Right renal pelvis (tissue), 4 donors: ENCODE measurements around the gene KDM4B. TPM values are rescaled to one million over a fixed set of nuclear protein-coding genes. Genes with fewer than 3 reads are reported as not detected.
A peak's percentile ranks its signal among the peaks of the same experiment; 100 is the strongest.

Source experiments
- DNase-seq, 4 donors: peaks; one replicate each; pipeline ENCODE4 v3.0.0-alpha.2; 2013; ENCODE audit warnings: low read depth in 4 of 4, low spot score in 3 of 4, missing footprints in 1 of 4
- polyA plus RNA-seq, 4 donors: library from polyadenylated mRNA; unstranded; fragments of 120-200 nt; gene quantifications; one replicate each; pipeline ENCODE4 v1.2.1, GENCODE V29; 2013; ENCODE audit not compliant: insufficient read length in 4 of 4

The KDM4B gene
- polyA plus RNA-seq, 4 donors: 19.8 to 29.5 (median 20.5) TPM

DNA sequence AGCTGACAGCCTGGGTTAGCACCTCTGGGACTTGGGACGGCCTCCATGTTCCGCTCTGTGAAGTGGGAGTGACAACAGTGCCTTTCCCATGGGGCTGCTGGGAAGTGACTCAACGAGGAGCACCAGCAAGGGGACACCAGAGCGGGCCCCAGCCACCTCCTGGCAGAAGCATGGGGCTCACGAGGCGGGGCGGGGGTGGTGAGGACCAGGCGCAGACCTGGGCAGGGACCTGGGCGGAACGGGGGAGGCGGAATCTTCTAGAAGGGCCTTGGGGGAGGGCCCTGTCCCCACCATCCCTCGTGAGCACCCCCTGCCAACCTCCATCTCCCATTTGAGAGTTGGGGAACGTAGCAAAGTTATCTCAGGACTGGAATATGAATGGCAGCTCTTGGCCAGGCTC is 37.9 kb downstream of the KDM4B start:
- DNase-seq: no peak

- no peak for DNase-seq
Measured at GRCh38 chr19:5011476-5012238, 42.7 kb downstream of the KDM4B start.

GRCh38 chr19:5012688-5013457 is 44.0 kb downstream of the KDM4B start:
- no peak for DNase-seq

- no peak for DNase-seq
Measured at GRCh38 chr19:5013761-5014160, 44.8 kb downstream of the KDM4B start.

DNA sequence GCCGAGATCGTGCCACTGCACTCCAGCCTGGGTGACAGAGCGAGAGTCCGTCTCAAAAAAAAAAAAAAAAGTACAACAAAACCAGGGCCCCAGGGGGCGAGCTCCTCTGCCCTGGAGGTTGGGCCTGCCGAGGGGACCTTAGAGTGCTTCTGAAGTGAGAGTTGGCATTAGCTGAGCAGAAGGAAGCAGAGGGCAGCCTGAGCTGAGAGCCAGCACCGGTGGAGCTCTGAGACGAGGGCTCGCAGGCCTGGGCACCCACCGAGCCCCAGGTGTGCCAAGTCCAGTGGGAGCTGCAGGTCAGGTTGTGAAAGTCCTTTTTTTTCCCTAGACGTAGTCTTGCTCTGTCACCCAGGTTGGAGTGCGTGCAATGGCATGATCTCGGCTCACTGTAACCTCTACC is 46.0 kb downstream of the KDM4B start:
- no peak for DNase-seq

GRCh38 chr19:5016268-5016667 is 47.4 kb downstream of the KDM4B start:
- no peak for DNase-seq

DNA sequence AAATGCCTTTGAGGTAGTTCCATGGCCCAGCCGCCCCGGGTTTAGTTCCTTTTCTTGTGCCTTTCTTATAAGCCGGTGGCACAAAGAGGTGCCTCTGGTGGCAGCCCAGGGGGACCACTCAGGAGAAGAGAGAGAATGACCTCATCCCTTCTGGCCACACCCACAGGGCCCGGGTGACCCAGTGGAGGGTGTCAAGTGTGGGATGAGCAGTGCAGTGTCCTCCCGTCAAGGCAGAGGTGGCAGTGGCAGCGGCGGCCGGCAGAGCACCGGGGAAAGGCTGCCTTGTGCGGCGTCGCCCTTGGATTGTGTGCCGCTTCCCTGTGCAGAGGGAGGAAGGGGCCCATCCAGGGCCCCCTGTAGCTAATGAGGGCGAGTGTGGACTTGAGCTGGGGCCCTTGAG is 47.9 kb downstream of the KDM4B start:
- no peak for DNase-seq

DNA sequence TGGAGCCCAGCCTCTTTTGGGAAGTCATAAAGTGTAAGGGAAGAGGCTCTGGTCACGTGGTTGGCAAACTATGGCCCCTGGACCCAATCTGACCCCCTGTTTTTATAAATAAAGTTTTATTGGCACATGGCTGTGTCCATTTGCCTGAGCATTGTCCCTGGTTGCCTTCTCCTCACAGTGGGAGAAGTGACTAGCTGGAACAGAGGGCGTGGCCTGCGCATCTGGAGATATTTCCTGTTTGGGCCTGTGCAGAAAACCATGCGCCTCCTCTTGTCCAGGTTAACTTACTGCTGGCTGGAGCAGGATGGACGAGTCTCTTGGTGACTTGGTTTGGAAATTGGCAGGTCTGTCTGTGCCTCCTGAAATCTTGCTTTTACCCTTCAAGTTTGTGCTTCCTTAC is 48.3 kb downstream of the KDM4B start:
- no peak for DNase-seq

DNA sequence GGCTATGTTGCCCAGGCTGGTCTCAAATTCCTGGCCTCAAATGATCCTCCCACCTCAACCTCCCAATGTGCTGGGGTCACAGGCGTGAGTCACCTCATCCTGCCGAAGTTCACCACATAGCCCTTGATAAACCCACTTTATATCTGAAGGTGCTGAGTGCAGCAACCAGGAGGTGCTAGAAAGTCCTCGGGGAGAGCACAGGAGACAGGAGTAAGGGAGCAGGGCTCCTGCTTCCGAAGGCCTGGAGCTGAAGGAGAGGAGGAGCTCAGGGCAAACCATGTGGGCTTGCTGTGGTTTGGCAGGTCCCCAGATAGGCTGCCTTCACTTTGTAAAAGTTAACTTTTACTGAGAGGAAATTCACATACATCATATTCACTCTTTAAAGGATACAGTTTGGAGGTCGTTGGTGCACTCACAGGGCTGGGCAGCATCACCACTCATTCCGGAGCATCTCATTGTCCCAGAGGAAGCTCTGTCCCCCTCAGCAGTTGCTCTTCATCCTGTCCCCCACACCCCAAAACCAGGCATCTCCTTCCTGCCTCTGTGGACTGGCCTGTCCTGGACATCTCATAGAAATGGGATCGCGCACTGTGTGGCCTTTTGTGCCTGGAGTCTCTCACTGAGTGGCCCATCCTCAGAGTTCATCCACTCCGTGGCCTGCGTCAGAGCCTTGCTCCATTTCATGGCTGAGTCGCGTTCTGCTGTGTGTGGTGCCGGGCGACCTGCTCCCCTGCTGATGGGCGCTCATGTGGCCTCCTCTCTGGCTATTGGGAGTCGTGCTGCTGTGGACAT is 49.5 kb downstream of the KDM4B start:
- no peak for DNase-seq

DNA sequence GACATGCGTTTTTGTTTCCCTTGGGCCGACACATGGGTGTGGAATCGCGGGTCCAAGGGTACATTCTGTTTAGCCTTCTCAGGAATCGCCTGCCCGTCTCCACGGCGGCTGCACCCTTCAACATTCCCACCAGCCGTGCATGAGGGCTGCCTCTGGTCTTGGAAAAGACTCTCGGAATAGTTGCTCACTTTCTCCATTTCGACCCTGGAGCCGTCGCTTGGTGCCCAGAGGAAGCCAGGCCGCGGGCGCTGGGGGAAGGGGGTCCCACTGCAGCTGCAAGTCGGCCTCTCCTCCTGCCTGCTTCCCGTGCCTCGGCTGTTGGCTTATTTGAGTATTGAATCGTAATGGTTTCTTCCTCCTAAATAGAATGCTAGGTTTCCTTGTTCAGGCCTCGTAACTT is 51.5 kb downstream of the KDM4B start:
- DNase-seq: no peak

DNA sequence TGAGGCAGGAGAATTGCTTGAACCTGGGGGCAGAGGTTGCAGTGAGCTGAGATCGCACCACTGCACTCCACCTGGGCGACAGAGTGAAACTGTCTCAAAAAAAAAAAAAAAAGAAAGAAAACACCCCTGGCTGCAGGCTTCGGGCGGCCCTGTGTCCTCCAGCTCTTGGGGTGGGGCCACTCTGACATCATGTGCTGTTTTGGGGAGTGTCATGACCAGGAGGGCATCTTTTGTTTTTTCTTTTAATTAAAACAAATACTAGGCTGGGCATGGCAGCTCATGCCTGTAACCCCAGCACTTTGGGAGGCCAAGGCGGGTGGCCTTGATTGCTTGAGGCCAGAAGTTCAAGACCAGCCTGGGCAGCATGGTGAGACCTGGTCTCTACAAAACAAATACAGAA is 52.1 kb downstream of the KDM4B start:
- DNase-seq: no peak

DNA sequence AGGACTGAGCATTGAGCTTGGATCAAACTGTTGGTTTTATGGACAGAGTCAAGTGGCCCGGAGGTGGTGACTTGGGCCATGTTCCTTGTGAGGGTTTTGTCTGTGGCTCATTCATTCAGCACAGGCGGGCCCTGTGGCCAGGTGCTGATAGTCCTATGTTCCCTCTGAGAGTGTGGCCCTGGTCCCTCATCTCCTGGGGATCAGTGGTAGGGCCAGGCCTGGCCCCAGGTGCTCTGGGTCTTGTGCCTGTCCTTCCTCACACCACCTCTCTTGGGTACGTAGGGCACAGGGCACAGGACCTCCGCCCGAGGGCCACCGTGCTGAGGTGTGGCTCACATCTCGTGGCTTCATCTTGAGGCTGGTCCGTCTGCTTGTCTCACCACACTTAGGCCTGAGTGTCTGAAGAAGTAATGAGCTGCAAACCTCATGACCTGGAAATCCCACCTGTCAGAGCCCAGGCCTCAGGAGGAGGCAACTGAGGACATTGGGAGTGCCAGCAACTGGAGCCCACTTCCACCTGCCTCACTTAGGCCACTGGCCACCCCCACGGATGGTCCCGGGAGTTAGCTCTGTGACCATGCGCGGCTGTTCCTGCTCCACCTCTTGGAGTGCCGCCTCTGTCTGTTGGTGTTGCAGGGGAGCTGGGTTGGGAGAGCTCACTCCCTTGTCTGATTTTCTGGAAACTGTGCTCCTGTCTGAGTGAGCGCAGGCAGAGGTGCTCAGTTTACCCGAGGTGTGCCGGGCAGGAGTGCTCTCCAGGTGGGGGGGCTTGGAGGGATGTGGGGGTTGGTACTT is 53.4 kb downstream of the KDM4B start:
- no peak for DNase-seq

DNA sequence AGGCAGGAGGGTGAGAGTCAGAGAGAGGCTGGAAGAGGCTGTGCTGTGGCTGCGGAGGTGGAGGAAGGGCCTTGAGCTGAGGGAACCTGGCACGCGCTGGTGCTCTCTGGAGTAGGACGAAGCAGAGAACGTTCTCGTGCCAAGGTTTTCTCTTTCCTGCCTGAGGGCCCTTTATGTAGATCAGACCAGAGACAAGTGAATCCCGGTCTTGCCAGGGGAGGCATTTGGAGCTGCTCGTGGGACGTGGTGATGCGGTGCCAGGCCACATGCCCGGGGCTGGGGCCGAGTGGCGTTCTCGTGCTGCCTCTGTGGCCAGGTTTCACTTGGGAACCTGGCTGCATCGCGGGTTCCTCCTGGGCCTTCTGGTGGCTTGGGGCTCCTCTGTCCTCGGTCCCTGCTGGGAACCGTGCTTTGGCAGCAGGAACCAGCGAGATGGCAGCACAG is 54.2 kb downstream of the KDM4B start:
- no peak for DNase-seq

GRCh38 chr19:5024282-5024681 is 55.4 kb downstream of the KDM4B start:
- DNase-seq: no peak

- DNase-seq: no peak
Measured at GRCh38 chr19:5025027-5025426, 56.1 kb downstream of the KDM4B start.

- DNase-seq: no peak
Measured at GRCh38 chr19:5026706-5027273, 57.9 kb downstream of the KDM4B start.

DNA sequence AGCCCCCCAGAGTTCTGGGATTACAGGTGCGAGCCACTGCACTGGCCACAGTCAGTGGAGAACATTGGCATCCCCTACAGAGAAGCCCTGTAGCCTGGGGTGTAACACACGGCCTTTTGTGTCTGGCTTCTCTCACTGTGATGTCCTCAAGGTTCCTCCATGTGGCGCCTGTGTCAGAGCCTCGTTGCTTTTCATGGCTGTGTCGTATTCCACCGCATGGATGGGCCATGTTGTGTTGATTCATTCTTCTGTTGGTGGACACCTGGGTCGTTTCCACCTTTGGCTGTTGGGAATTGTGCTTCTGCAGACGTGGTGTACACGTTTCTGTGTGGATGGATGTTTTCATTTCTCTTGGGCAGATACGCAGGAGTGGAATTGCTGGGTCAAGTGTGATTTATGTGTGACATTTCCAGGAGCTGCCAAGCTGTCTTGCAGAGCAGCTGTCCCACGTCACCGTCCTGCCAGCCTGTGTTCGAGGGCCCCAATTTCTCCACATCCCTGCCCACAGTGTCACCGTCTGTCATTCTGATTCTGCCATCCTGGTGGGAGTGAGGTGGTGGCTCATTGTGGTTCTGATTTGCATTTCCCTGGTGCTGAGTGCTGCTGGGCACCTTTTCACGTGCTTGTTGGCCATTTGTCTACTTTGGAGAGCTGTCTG is 59.4 kb downstream of the KDM4B start:
- DNase-seq: no peak

DNA sequence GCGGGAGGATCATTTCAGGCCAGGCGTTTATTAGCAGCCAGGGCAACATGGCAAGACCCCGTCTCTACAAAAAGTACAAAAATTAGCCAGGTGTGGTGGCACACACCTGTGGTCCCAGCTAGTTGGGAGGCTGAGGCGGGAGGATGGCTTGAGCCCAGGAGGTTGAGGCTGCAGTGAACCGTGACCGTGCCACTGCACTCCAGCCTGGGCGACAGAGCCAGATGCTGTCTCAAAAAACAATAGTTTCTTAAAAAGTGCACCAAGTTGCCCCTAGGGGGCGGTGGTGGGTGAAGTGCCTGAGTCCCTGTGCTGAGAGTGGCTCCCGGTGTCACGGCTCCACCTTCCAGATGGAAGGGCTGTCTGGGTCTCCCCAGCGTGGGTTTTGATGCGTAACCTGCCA is 60.7 kb downstream of the KDM4B start:
- peak in 1 of 4 donors; percentile 26 for DNase-seq

DNA sequence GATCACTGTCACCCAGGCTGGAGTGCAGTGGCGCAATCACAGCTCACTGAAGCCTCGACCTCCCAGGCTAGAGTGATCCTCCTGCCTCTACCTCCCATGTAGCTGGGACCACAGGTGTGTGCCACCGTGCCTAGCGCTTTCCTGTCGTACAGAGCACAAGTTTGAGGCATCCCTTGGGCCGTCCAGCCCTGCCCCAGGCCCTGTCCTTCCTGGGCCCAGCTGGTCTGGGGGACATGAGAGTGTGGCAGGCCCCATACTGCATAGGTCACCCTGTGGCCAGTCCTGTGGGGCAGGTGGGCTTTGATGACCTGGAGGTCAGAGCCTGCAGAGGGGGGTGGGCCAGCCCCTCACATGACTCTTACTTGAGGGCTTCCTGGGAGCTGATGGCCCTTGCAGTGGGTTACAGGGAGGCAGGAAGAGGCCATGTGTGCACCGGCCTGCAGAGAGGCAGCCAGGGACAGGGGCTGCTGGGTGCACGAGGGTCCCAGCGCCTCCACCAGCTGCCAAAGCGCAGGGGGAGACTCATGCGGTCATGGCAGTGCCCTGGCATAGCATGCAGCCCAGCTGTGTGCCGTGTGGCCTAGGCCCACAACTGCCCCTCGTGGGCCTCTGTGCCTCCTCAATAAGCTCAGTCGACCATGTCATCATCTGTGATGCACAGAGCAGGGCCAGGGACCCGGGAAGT is 61.4 kb downstream of the KDM4B start:
- DNase-seq: no peak
